ENCODE measurements around the gene SSTR5. TPM values are rescaled to one million over a fixed set of nuclear protein-coding genes. Genes with fewer than 3 reads are reported as not detected.

Gene SSTR5
- polyA plus RNA-seq, 4 donors = 0.11 to 0.34 (median 0.23) TPM

GRCh38 chr16:1101133-1101532 lies 28.6 kb downstream of the SSTR5 start:
- DNase-seq (ENCODE audit: low read depth in 4 of 4, low spot score in 3 of 4) = no peak

GRCh38 chr16:1101573-1102332 lies 29.2 kb downstream of the SSTR5 start:
- DNase-seq (ENCODE audit: low read depth in 4 of 4, low spot score in 3 of 4) = no peak

- no peak for DNase-seq (ENCODE audit: low read depth in 4 of 4, low spot score in 3 of 4)
Observed at GRCh38 chr16:1102333-1102700, 29.8 kb downstream of the SSTR5 start.

- no peak for DNase-seq (ENCODE audit: low read depth in 4 of 4, low spot score in 3 of 4)
Observed at GRCh38 chr16:1102921-1103635, 30.5 kb downstream of the SSTR5 start.

DNA sequence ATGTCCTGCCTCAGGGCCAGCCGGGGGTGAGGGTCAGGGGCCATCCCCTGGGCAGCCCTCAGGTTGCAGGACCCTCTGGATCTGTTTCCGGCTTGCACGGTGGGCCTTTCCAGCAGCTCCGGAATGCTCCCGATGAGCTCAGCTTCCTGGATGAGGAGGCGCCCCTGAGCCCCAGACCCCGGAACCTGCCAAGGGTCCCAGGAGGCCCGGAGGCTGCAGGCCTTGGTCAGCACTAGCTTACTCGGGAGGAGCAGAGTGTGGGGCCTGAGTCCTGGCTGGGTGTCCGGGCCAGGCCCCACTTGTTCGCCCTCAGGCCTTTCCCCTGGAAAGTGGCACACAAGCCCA lies 31.1 kb downstream of the SSTR5 start:
- DNase-seq (ENCODE audit: low read depth in 4 of 4, low spot score in 3 of 4) = no peak

GRCh38 chr16:1105888-1106620 lies 33.5 kb downstream of the SSTR5 start:
- no peak for DNase-seq (ENCODE audit: low read depth in 4 of 4, low spot score in 3 of 4)

- DNase-seq (ENCODE audit: low read depth in 4 of 4, low spot score in 3 of 4) = no peak
Observed at GRCh38 chr16:1106659-1107058, 34.1 kb downstream of the SSTR5 start.

GRCh38 chr16:1107141-1107540 lies 34.6 kb downstream of the SSTR5 start:
- DNase-seq (ENCODE audit: low read depth in 4 of 4, low spot score in 3 of 4) = no peak

DNA sequence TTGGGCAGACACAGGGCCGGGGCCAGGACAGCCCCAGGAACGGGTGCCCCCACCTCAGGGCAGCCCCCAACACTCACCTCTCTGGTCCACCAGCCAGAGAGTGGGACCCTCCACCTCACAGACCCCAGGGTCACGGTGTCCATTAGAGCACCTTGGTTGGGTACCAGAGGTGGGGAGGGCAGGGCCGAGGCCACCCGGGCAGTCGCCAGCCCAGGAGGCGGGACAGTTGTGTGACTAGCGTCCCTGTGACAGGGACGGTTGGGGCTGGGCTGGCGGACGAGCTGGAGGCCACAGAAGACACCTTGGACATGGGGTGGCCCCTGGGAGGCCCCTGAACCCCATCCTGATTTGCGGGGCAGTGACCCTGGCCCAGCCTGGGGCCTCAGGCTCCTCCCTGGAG lies 35.2 kb downstream of the SSTR5 start:
- no peak for DNase-seq (ENCODE audit: low read depth in 4 of 4, low spot score in 3 of 4)

- DNase-seq (ENCODE audit: low read depth in 4 of 4, low spot score in 3 of 4) = no peak
Observed at GRCh38 chr16:1108299-1109252, 36.0 kb downstream of the SSTR5 start.

- DNase-seq (ENCODE audit: low read depth in 4 of 4, low spot score in 3 of 4) = no peak
Observed at GRCh38 chr16:1109648-1110047, 37.1 kb downstream of the SSTR5 start.

GRCh38 chr16:1112506-1113184 lies 40.1 kb downstream of the SSTR5 start:
- DNase-seq (ENCODE audit: low read depth in 4 of 4, low spot score in 3 of 4) = no peak

DNA sequence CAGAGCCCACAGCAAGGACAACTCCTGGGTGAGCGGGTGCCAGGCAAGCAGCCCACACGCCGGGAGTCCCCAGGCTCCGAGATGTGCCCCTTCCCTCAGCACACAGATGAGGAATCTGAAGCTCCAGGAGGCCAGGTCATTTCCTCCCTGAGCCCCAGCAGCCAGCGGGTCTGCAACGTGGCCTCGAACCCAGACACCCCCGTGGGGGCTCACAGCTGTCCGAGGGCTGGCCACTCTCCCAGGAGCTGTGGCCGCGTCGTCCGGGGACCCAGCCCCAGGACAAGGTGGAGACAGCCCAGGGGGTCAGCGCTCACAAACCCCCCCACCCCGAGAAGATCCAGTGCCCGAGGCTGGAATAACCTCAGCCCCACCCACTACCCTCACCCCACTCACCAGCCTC lies 40.9 kb downstream of the SSTR5 start:
- DNase-seq (ENCODE audit: low read depth in 4 of 4, low spot score in 3 of 4) = no peak

DNA sequence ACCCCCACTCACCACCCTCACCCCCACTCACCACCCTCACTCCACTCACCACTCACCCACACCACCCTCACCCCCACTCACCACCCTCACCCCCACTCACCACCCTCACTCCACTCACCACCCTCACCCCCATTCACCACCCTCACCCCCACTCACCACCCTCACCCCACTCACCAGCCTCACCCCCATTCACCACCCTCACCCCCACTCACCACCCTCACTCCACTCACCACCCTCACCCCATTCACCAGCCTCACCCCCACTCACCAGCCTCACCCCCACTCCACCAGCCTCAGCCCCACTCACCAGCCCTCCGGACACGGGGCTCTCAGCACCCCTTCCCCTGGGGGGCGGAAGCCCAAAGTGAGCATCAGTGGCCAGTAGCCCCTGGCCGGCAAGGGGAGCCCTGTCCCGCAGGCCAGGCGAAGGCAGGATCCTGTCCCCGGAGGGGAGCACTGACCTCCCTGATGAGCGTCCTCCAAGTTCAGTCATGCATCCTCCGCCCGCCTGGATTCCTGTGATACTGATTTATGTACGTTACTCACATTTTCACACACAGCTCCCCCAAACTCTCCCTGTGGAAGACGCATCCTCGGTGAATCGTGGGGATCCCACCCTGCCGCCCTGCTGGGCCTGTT lies 41.5 kb downstream of the SSTR5 start:
- no peak for DNase-seq (ENCODE audit: low read depth in 4 of 4, low spot score in 3 of 4)

DNA sequence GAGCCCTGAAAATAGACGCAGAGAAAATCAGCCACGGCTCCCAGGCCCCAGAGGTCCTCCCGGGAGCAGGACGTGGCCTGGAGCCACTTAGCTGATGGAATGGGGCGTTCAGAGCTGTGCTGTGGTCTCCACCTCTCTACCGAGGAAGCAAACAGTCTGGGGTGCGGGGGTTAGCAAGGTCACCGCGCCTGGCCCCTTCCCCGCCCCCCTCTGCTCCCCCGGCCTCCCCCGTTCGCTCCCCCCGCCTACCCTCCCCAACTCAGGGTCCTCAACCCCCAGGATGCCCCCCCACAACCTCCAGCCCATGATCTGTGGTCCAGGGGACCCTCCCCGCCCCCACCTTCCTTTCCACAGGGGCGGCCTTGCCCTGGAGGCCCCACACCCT lies 44.1 kb downstream of the SSTR5 start:
- no peak for DNase-seq (ENCODE audit: low read depth in 4 of 4, low spot score in 3 of 4)

GRCh38 chr16:1117176-1117900 lies 44.8 kb downstream of the SSTR5 start:
- DNase-seq (ENCODE audit: low read depth in 4 of 4, low spot score in 3 of 4) = no peak

- DNase-seq (ENCODE audit: low read depth in 4 of 4, low spot score in 3 of 4) = no peak
Observed at GRCh38 chr16:1117926-1118325, 45.4 kb downstream of the SSTR5 start.

DNA sequence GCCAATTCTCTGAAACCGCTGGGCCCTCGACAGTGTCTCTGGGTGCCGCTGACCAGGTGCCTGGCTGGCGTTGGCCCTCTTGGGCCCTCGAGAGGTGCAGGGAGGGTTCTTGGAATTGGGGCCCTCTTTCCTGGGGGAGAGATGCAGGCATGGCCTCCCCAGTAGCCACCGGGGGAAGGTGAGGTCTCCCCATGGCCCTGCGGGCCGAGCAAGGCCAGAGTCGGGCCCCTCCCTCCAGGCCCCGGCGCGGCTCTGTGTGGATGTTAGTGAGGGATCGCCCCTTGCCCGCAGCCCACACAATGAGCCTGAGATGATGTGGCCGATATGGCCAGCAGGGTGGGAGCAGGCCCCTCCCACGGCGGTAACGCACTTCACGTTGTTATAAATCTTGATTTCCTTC lies 46.6 kb downstream of the SSTR5 start:
- DNase-seq (ENCODE audit: low read depth in 4 of 4, low spot score in 3 of 4) = no peak
